Small intestine (tissue), 7 donors: ENCODE data around the gene OR2A2. TPM values are rescaled to one million over a fixed set of nuclear protein-coding genes. Genes with fewer than 3 reads are reported as not detected.
"Not testable (repeated sequence)": the region's sequence is repeated elsewhere in the genome, so short reads cannot be mapped to it uniquely, and the experiment has no call there.

Experiments used
- DNase-seq, 2 donors: peaks; one replicate each; pipeline versions ENCODE4 v3.0.0 to v3.0.0-alpha.2; 2013
- FAIRE-seq: peaks from 2 replicates; lab custom pipeline; 2012; peaks lifted over from hg19 to GRCh38; lab: Jason Lieb, UNC
- H3K27ac ChIP-seq, 3 donors: one replicate each; pipeline ENCODE4 v1.5.1; 2013; ENCODE audit warnings: low read length in 2 of 3, mild to moderate bottlenecking in 2 of 3, control low read depth in 1 of 3, inconsistent platforms in 1 of 3, low read depth in 1 of 3, moderate library complexity in 1 of 3
- H3K27me3 ChIP-seq, 3 donors: one replicate each; pipeline ENCODE4 v1.6.1; 2013; ENCODE audit warnings: low read length in 3 of 3, inconsistent platforms in 1 of 3; ENCODE audit not compliant: control insufficient read depth in 3 of 3, insufficient read depth in 3 of 3
- H3K36me3 ChIP-seq, 3 donors: one replicate each; pipeline ENCODE4 v1.6.1; 2013; ENCODE audit warnings: low read length in 3 of 3, inconsistent platforms in 1 of 3, low read depth in 1 of 3, mild to moderate bottlenecking in 1 of 3, moderate library complexity in 1 of 3; ENCODE audit not compliant: control insufficient read depth in 3 of 3, insufficient read depth in 2 of 3
- H3K4me1 ChIP-seq, 3 donors: one replicate each; pipeline ENCODE4 v1.6.1; 2013; ENCODE audit warnings: low read length in 2 of 3, inconsistent platforms in 1 of 3, low read depth in 1 of 3, mild to moderate bottlenecking in 1 of 3, moderate library complexity in 1 of 3; ENCODE audit not compliant: control insufficient read depth in 3 of 3, insufficient read depth in 2 of 3
- H3K4me3 ChIP-seq, 3 donors: one replicate each; pipeline ENCODE4 v1.5.1; 2013; ENCODE audit warnings: low read length in 3 of 3, control low read depth in 1 of 3, inconsistent platforms in 1 of 3, low read depth in 1 of 3, mild to moderate bottlenecking in 1 of 3, moderate library complexity in 1 of 3
- H3K9me3 ChIP-seq, 2 donors: one replicate each; pipeline ENCODE4 v1.6.1; 2013; ENCODE audit warnings: low read depth in 1 of 2, low read length in 1 of 2; ENCODE audit not compliant: control insufficient read depth in 2 of 2, insufficient read depth in 1 of 2
- WGBS, 3 donors: extraction: QIAGEN DNeasy Blood & Tissue Kit; methylation state at CpG; one replicate each; pipeline ENCODE4 v1.1.7; 2013; 5-methylcytosine and 5-hydroxymethylcytosine counted together
- polyA plus RNA-seq, 4 donors: library from polyadenylated mRNA; stranded (reverse) in 3 of 4; unstranded in 1 of 4; fragments of 200-250 nt in 3 of 4; fragments of 120-200 nt in 1 of 4; gene quantifications; one replicate each; pipeline versions ENCODE4 v1.2.1 to v1.2.3, GENCODE V29; 2013
- donor health status: healthy with polysubstance abuse.
- donor health status: control.
- donor health status: control.
- donor health status: Bipolar disorder and iron deficiency.
- donor health status: healthy.

OR2A2 gene
- polyA plus RNA-seq, 4 donors: not detected

DNA sequence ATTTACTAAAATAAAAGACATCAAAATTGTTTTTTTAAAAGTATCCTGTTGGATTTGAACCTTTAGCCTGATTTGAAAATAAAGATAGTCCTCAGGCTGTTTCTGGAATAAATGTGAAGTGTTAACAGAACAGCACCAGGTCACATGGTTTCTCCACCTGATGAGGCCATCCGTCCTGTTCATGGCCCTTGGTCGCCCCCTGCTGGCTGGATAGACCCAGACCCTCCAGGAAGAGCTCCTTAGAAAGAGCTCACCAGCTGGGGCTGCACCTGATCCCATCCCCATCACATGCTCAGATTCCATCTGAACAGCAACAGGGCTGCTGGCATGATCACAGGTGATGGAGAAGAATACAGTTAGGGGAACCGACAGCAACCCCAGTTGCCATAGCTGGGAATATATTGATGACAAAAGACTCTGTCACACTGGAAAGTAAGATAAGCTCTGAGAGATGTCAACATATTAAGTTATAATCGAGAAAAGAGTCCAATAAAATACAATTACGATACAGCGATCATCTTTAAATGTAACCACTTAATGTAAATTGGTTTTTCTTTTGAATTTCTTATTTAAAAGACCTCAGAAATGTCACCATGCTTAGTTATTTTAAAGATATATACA, 18.4 kb downstream of the OR2A2 start:
- FAIRE-seq (no peak), DNase-seq (peak; percentile 85 to 91)
- no peak overlapping the region for H3K27ac ChIP-seq
- no peak overlapping the region for H3K4me3 ChIP-seq
- WGBS, 3 donors: 30 to 42% (median 31%) methylated on average over 6 of the region's 6 CpGs
- peaks cover 0 to 3% (median 0%) of the 10 kb centered on the region in 3 donors for H3K27me3 ChIP-seq
- no peaks in the 10 kb centered on the region for H3K9me3 ChIP-seq
- H3K36me3 ChIP-seq: no peaks in the 10 kb centered on the region
- H3K4me1 ChIP-seq: no peaks in the 10 kb centered on the region

DNA sequence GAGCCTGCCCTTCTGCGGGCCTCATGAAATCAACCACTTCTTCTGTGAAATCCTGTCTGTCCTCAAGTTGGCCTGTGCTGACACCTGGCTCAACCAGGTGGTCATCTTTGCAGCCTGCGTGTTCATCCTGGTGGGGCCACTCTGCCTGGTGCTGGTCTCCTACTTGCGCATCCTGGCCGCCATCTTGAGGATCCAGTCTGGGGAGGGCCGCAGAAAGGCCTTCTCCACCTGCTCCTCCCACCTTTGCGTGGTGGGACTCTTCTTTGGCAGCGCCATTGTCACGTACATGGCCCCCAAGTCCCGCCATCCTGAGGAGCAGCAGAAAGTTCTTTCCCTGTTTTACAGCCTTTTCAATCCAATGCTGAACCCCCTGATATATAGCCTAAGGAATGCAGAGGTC, 20.2 kb downstream of the OR2A2 start:
- WGBS, 3 donors: 89 to 93% (median 92%) methylated on average over 9 of the region's 9 CpGs
- DNase-seq, FAIRE-seq: not testable (repeated sequence)

DNA sequence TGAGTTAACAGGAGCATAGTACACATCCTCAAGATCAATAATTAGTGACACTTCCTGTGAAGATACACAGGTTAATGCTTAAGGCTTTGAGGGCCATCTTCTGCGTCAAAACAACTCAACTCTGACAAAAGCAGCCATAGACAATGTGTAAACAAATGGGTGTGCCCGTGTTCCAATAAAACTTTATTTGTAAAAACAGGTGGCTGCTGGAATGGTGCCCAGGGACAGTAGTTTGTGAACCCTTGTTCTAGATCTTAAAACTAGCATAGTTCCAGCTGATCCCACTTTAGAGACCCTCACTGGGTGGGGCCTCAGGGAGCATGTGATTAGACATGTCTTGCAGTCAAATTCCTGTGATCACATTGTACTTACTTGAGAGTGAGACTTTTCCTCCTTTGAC, 21.3 kb downstream of the OR2A2 start:
- DNase-seq (no peak), FAIRE-seq (no peak)
- H3K36me3 ChIP-seq: no peaks in the 10 kb centered on the region
- H3K27me3 ChIP-seq: peaks cover 0 to 3% (median 0%) of the 10 kb centered on the region in 3 donors
- no peak overlapping the region for H3K4me3 ChIP-seq
- no peak overlapping the region for H3K27ac ChIP-seq
- no peaks in the 10 kb centered on the region for H3K9me3 ChIP-seq
- WGBS, 3 donors: 65 to 71% (median 66%) methylated on average over 2 of the region's 2 CpGs
- no peaks in the 10 kb centered on the region for H3K4me1 ChIP-seq

More for the DNA sequence above, 20.2 kb downstream of the OR2A2 start:
- H3K27ac ChIP-seq, H3K9me3 ChIP-seq, H3K4me3 ChIP-seq, H3K4me1 ChIP-seq, H3K36me3 ChIP-seq, H3K27me3 ChIP-seq: not testable (repeated sequence)

- DNase-seq (no peak), FAIRE-seq (no peak)
- no peaks in the 10 kb centered on the region for H3K9me3 ChIP-seq
- H3K27ac ChIP-seq: no peak overlapping the region
- no peaks in the 10 kb centered on the region for H3K4me1 ChIP-seq
- H3K27me3 ChIP-seq: peaks cover 0 to 3% (median 0%) of the 10 kb centered on the region in 3 donors
- no peaks in the 10 kb centered on the region for H3K36me3 ChIP-seq
- H3K4me3 ChIP-seq: no peak overlapping the region
- 72 to 80% (median 76%) methylated on average over 3 of the region's 3 CpGs for WGBS, 3 donors
Measured at GRCh38 chr7:144132262-144132661, 22.9 kb downstream of the OR2A2 start.

GRCh38 chr7:144133307-144133706, 23.9 kb downstream of the OR2A2 start:
- Histone ChIP-seq H3K4me3 (no peak overlapping the region), H3K9me3 (no peaks in the 10 kb centered on the region), H3K4me1 (no peaks in the 10 kb centered on the region), H3K27ac (no peak overlapping the region), H3K27me3 (peaks cover 0 to 3% (median 0%) of the 10 kb centered on the region in 3 donors), H3K36me3 (no peaks in the 10 kb centered on the region)
- WGBS, 3 donors: 77 to 87% (median 77%) methylated on average over 6 of the region's 6 CpGs
- no peak for FAIRE-seq
- peak in 1 of 2 donors; percentile 6 for DNase-seq

- no peaks in the 10 kb centered on the region for H3K9me3 ChIP-seq
- FAIRE-seq (no peak), DNase-seq (no peak)
- H3K4me1 ChIP-seq: no peaks in the 10 kb centered on the region
- H3K27me3 ChIP-seq: peaks cover 0 to 3% (median 0%) of the 10 kb centered on the region in 3 donors
- H3K4me3 ChIP-seq: no peak overlapping the region
- H3K27ac ChIP-seq: no peak overlapping the region
- H3K36me3 ChIP-seq: no peaks in the 10 kb centered on the region
- 40 to 72% (median 56%) methylated on average over 1 of the region's 1 CpG for WGBS, 3 donors
Measured at GRCh38 chr7:144134116-144134515, 24.7 kb downstream of the OR2A2 start.

DNA sequence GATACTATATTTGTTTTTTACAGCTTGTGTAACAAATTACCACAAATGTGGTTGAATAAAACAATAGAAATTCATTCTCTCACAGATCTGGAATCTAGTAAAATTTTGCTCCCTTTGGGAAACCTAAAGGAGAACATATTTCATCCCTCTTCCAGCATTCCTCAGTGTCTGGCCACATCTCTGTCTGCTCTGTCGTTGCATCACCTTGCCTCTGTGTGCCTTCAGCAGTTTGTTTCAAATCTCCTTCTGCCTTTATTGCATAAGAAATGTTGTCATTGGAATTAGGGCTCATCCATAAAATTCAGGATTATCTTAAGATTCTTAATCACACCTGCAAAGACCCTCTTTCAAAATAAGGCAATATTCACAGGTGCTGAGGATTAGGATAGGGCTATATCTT, 28.1 kb downstream of the OR2A2 start:
- H3K9me3 ChIP-seq: no peaks in the 10 kb centered on the region
- no peak for DNase-seq
- no peaks in the 10 kb centered on the region for H3K36me3 ChIP-seq
- no peak for FAIRE-seq
- no peaks in the 10 kb centered on the region for H3K4me1 ChIP-seq
- H3K27me3 ChIP-seq: no peaks in the 10 kb centered on the region
- 45 to 60% (median 48%) methylated on average over 1 of the region's 1 CpG for WGBS, 3 donors
- no peak overlapping the region for H3K4me3 ChIP-seq
- no peak overlapping the region for H3K27ac ChIP-seq

- H3K27me3 ChIP-seq: no peaks in the 10 kb centered on the region
- DNase-seq: no peak
- H3K9me3 ChIP-seq: peaks cover 0 to 15% of the 10 kb centered on the region in 2 donors
- H3K36me3 ChIP-seq: no peaks in the 10 kb centered on the region
- H3K4me3 ChIP-seq: no peak overlapping the region
- no peaks in the 10 kb centered on the region for H3K4me1 ChIP-seq
- no peak for FAIRE-seq
- H3K27ac ChIP-seq: no peak overlapping the region
- 80 to 91% (median 85%) methylated on average over 3 of the region's 3 CpGs for WGBS, 3 donors
Measured at GRCh38 chr7:144142187-144142586, 32.8 kb downstream of the OR2A2 start.

- Histone ChIP-seq H3K36me3 (no peaks in the 10 kb centered on the region), H3K4me1 (no peaks in the 10 kb centered on the region), H3K27ac (no peak overlapping the region), H3K27me3 (no peaks in the 10 kb centered on the region), H3K9me3 (peaks cover 0 to 22% of the 10 kb centered on the region in 2 donors), H3K4me3 (no peak overlapping the region)
- 59 to 87% (median 85%) methylated on average over 3 of the region's 3 CpGs for WGBS, 3 donors
- DNase-seq (peak in 1 of 2 donors; percentile 4), FAIRE-seq (no peak)
Measured at GRCh38 chr7:144144426-144144825, 35.0 kb downstream of the OR2A2 start.
